ENCODE data around the gene COL8A2.

DNA sequence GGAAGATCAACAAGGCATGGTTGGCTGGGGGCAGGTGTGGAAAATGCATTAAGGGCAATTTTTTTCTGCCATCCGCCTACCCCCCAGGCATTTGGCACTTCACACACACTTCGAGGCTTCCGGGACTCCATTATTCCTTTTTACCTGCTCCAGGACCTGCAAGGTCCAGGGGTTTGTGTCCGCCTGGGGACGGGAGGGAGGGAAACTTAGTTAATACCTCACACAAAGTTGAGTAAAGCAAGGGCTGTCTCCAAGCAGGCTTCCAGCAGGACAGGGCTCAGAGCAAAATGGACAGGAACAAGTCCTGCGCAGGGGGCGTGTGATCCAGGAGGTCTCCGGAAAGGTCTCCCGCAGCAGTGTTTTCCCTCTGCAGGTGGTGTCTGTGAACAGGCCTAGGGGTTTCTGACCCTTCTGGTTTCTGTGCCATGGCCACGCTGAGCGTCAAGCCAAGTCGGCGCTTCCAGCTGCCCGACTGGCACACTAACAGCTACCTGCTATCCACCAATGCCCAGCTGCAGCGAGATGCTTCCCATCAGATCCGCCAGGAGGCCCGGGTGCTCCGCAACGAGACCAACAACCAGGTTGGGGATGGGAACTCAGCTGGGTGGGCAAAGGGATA is 40.4 kb downstream of the COL8A2 start:
- no peak for TF ChIP-seq SP1 (IDR thresholded peaks at IDR 0.05)
- TF ChIP-seq NFRKB (IDR thresholded peaks at IDR 0.05), result no peak
- no peak for TF ChIP-seq FOXM1 (IDR thresholded peaks at IDR 0.05; ENCODE audit: borderline replicate concordance)
- TF ChIP-seq PKNOX1 (IDR thresholded peaks at IDR 0.05), result no peak
- no peak for TF ChIP-seq SUZ12 (IDR thresholded peaks at IDR 0.05)
- TF ChIP-seq ARNT (IDR thresholded peaks at IDR 0.05), result no peak
- no peak for TF ChIP-seq BHLHE40 (IDR thresholded peaks at IDR 0.05; ENCODE audit: borderline replicate concordance)
- no peak for TF ChIP-seq FOXK2 (IDR thresholded peaks at IDR 0.05)
- TF ChIP-seq TARDBP (IDR thresholded peaks at IDR 0.05), result no peak
- no peak for TF ChIP-seq ZNF384 (IDR thresholded peaks at IDR 0.05)
- no peak for TF ChIP-seq FOXA1 (IDR thresholded peaks at IDR 0.05)
- no peak for TF ChIP-seq ELF4 (IDR thresholded peaks at IDR 0.05)
- TF ChIP-seq L3MBTL2 (conservative IDR thresholded peaks at IDR 0.05), result no peak
- no peak for TF ChIP-seq HDGF (IDR thresholded peaks at IDR 0.05; ENCODE audit: borderline replicate concordance)
